ENCODE measurements around the gene PPID. TPM values are rescaled to one million over a fixed set of nuclear protein-coding genes. Genes with fewer than 3 reads are reported as not detected.
"Not testable (repeated sequence)": the region's sequence is repeated elsewhere in the genome, so short reads cannot be mapped to it uniquely, and the experiment has no call there.

The PPID gene
- total and polyA plus RNA-seq, 12 donors, result 12.3 to 95.6 (median 20.8) TPM

DNA sequence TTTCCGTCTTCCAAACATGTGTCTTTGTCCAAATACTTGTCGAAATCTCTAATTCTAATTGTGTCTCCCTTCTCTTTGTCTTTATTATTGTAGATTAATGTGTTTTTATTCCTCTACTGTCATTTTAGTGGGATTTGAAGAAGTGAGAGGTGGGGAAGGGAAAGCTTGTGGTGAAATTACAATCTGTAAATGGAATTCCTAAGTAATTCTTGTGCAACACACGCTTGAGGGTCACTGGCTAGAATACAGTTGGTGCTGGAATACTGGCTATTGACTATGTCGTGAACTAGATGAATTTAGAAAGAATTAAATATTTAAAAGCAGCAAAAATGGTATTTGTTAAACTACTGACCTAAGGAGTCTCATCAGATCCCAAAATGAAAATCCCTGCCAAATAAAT lies 34.9 kb upstream of the PPID start:
- WGBS, 4 donors, result 67 to 85% (median 74%) methylated on average over 4 of the region's 4 CpGs

DNA sequence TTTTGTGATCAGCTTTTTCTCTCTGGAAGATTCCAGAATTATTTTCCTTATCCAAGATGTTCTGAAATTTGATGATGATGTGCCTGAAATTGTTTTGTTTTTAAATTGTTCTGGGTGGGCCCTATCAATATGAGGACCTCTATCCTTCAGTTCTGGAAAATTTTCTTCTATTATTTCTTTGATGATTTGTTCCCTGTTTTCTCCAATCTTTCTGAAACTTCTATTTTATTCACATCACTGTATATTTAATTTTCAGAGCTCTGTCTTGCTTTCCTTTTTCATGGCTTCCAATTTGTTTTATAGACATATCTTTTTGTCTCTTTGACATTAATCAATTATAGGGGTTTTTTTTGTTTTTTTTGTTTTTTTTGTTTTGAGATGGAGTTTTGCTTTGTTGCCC lies 33.4 kb upstream of the PPID start:
- no peaks in the 10 kb centered on the region for H3K27me3 ChIP-seq
- no peak overlapping the region for H3K27ac ChIP-seq
- DNase-seq, result no peak
- intact Hi-C loops (cut with DNase I), result no loop called here
- no peaks in the 10 kb centered on the region for H3K4me1 ChIP-seq (replicated peaks in 1 of 2)
- H3K36me3 ChIP-seq (replicated peaks in 1 of 2), result no peaks in the 10 kb centered on the region
- TF ChIP-seq, protein P1, sequence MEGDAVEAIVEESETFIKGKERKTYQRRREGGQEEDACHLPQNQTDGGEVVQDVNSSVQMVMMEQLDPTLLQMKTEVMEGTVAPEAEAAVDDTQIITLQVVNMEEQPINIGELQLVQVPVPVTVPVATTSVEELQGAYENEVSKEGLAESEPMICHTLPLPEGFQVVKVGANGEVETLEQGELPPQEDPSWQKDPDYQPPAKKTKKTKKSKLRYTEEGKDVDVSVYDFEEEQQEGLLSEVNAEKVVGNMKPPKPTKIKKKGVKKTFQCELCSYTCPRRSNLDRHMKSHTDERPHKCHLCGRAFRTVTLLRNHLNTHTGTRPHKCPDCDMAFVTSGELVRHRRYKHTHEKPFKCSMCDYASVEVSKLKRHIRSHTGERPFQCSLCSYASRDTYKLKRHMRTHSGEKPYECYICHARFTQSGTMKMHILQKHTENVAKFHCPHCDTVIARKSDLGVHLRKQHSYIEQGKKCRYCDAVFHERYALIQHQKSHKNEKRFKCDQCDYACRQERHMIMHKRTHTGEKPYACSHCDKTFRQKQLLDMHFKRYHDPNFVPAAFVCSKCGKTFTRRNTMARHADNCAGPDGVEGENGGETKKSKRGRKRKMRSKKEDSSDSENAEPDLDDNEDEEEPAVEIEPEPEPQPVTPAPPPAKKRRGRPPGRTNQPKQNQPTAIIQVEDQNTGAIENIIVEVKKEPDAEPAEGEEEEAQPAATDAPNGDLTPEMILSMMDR (IDR thresholded peaks at IDR 0.05), result no peak
- TF ChIP-seq POLR2A (IDR thresholded peaks at IDR 0.05), result no peak
- no peaks in the 10 kb centered on the region for H3K9me3 ChIP-seq (replicated peaks in 1 of 3)
- no peak overlapping the region for H3K4me3 ChIP-seq

More for the DNA sequence above, 34.9 kb upstream of the PPID start:
- intact Hi-C loops (cut with DNase I), result no loop called here
- Histone ChIP-seq H3K27ac (no peak overlapping the region), H3K27me3 (no peaks in the 10 kb centered on the region), H3K4me3 (no peak overlapping the region), H3K4me1 (replicated peaks in 1 of 2) (no peaks in the 10 kb centered on the region), H3K36me3 (replicated peaks in 1 of 2) (no peaks in the 10 kb centered on the region), H3K9me3 (replicated peaks in 1 of 3) (no peaks in the 10 kb centered on the region)
- no peak for DNase-seq
- TF ChIP-seq, protein P1 (IDR thresholded peaks at IDR 0.05), result no peak
- TF ChIP-seq POLR2A (IDR thresholded peaks at IDR 0.05), result no peak

DNA sequence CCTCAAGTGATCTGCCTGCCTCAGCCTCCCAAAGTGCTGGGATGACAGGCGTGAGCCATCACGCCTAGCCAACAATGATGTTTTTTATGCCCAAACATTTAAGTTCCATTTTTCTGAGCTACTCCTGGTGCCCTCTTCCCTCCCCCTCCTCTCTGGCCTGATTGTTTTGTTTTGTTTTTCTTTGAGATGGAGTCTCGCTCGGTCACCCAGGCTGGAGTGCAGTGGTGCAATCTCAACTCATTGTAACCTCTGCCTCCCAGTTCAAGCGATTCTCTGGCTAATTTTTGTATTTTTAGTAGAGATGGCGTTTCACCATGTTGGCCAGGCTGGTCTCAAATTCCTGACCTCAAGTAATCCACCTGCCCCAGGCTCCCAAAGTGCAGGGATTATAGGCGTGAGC lies 32.6 kb upstream of the PPID start:
- 85 to 92% (median 90%) methylated on average over 7 of the region's 7 CpGs for WGBS, 4 donors
- H3K4me1 ChIP-seq (replicated peaks in 1 of 2); H3K36me3 ChIP-seq (replicated peaks in 1 of 2); DNase-seq; H3K9me3 ChIP-seq (replicated peaks in 1 of 3); H3K27ac ChIP-seq; H3K27me3 ChIP-seq; intact Hi-C loops (cut with DNase I); H3K4me3 ChIP-seq: not testable (repeated sequence)

DNA sequence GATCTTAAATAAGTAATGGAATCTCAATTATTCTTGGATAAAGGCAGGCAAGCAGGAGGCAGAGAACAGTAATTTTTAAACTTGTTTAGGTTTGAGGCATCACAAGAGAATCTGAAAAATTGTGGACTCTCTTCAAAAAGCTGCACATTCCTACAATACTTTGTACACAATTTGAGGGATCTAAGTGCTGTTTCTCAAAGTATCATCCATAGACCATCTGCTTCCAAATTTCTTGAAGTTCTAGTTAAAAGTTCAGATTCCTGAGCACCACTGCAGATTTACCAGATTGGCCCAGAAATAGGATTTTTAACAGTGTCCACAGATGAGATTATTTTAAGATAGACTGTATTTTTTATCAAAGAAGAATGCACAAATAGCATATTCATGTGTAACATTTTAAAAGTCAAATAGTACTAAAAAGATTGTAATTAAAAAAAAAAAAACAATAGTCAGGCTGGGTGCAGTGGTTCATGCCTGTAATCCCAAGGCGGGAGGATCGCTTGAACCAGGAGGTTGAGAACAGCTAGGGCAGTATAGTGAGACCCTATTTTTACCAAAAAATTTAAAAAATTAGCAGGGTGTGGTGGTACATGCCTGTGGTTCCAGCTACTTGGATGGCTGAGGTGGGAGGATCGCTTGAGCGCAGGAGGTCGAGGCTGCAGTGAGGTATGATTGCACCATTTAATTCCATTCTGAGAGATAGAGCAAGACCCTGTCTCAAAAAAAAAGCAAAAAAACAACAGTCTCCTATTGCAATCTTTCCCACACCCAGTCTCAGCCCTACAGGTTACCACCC lies 31.4 kb upstream of the PPID start:
- Histone ChIP-seq H3K27me3 (no peaks in the 10 kb centered on the region), H3K4me1 (replicated peaks in 1 of 2) (no peaks in the 10 kb centered on the region), H3K27ac (no peak overlapping the region), H3K4me3 (no peak overlapping the region), H3K9me3 (replicated peaks in 1 of 3) (no peaks in the 10 kb centered on the region), H3K36me3 (replicated peaks in 1 of 2) (no peaks in the 10 kb centered on the region)
- intact Hi-C loops (cut with DNase I), result no loop called here
- TF ChIP-seq, protein P1 (IDR thresholded peaks at IDR 0.05), result no peak
- TF ChIP-seq POLR2A (IDR thresholded peaks at IDR 0.05), result no peak
- WGBS, 4 donors, result 92 to 98% (median 97%) methylated on average over 5 of the region's 5 CpGs
- no peak for DNase-seq

DNA sequence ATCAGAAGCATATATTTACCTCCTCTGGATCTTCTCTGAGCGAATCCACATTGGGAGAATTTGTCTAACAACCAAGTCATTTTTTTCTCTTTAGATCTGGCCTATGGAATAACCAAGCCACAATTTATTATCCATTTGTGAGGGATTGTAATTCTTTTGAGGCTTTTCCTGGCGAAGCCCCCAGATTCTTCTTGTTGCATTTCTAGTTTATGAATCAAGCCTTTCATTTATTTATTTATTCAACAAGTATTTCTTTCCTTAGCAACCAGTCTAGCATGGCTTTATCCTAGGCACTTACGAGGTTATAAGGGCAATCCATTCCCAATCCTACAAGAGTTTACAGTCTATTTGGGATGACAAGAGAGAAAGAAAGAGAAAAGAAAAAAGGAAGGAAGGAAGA lies 27.2 kb upstream of the PPID start:
- H3K27ac ChIP-seq, result no peak overlapping the region
- intact Hi-C loops (cut with DNase I), result no loop called here
- no peaks in the 10 kb centered on the region for H3K36me3 ChIP-seq (replicated peaks in 1 of 2)
- no peaks in the 10 kb centered on the region for H3K9me3 ChIP-seq (replicated peaks in 1 of 3)
- no peak for DNase-seq
- no peak overlapping the region for H3K4me3 ChIP-seq
- H3K27me3 ChIP-seq, result no peaks in the 10 kb centered on the region
- no peak for TF ChIP-seq POLR2A (IDR thresholded peaks at IDR 0.05)
- TF ChIP-seq, protein P1 (IDR thresholded peaks at IDR 0.05), result no peak
- 82 to 89% (median 83%) methylated on average over 3 of the region's 3 CpGs for WGBS, 4 donors
- no peaks in the 10 kb centered on the region for H3K4me1 ChIP-seq (replicated peaks in 1 of 2)

DNA sequence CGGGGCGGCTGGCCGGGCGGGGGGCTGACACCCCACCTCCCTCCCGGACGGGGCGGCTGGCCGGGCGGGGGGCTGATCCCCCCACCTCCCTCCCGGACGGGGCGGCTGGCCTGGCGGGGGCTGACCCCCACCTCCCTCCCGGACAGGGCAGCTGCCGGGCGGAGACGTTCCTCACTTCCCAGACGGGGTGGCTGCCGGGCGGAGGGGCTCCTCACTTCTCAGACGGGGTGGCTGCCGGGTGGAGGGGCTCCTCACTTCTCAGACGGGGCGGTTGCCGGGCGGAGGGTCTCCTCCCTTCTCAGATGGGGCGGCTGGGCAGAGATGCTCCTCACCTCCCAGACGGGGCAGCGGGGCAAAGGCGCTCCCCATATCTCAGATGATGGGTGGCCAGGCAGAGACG lies 23.3 kb upstream of the PPID start:
- intact Hi-C loops (cut with DNase I); H3K27me3 ChIP-seq; H3K4me3 ChIP-seq; H3K4me1 ChIP-seq (replicated peaks in 1 of 2); DNase-seq; H3K27ac ChIP-seq; H3K9me3 ChIP-seq (replicated peaks in 1 of 3); H3K36me3 ChIP-seq (replicated peaks in 1 of 2): not testable (repeated sequence)
- WGBS, 4 donors, result 96 to 97% (median 96%) methylated on average over 4 to 31 of the region's 31 CpGs; no CpG with 5 or more reads in 1 of the 4 donors
